NCI-H2081 treated with DMSO at 0.1 percent for 48 hours (cell line): ENCODE data around the gene SLC12A9.

Experiments
- DNase-seq: peaks from one replicate; lab custom pipeline; 2025; lab: John Stamatoyannopoulos, UW

SLC12A9 gene

GRCh38 chr7:100882785-100883526 lies 30.4 kb downstream of the SLC12A9 start:
- DNase-seq, result no peak

- DNase-seq, result no peak
Observed at GRCh38 chr7:100884736-100885439, 32.4 kb downstream of the SLC12A9 start.

- no peak for DNase-seq
Observed at GRCh38 chr7:100885440-100886141, 33.1 kb downstream of the SLC12A9 start.

DNA sequence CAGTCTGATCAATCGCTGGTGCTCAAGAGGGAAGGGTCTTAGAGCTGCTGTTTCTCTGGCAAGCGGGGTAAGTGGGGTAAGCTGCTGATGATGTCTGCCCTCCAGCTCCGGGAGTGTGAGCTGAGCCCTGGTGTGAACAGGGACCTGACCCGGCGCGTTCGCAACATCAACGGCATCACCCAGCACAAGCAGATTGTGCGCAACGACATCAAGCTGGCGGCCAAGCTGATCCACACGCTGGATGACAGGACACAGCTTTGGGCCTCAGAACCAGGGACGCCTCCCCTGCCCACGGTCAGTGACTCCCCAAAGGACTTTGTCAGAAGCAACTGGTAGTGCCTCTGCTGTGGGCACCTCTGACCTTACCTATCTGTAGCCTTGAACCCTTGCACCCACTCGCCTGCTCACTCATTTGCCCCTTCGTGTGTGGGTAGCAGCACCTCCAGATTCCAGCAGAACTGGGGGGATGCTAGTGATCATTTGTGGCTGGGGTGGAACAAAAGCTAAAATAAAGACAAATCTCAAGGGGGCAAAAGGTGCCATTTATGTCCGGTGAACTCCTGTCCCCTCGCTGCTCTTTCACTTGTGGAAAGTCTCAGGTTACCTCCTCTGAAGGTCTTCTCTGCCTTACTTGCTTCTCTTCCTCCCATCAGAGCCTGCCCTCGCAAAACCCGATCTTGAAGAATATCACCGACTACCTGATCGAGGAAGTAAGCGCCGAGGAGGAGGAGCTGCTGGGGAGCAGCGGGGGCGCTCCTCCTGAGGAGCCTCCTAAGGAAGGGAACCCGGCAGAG lies 33.8 kb downstream of the SLC12A9 start:
- no peak for DNase-seq

GRCh38 chr7:100886936-100887515 lies 34.5 kb downstream of the SLC12A9 start:
- no peak for DNase-seq

DNA sequence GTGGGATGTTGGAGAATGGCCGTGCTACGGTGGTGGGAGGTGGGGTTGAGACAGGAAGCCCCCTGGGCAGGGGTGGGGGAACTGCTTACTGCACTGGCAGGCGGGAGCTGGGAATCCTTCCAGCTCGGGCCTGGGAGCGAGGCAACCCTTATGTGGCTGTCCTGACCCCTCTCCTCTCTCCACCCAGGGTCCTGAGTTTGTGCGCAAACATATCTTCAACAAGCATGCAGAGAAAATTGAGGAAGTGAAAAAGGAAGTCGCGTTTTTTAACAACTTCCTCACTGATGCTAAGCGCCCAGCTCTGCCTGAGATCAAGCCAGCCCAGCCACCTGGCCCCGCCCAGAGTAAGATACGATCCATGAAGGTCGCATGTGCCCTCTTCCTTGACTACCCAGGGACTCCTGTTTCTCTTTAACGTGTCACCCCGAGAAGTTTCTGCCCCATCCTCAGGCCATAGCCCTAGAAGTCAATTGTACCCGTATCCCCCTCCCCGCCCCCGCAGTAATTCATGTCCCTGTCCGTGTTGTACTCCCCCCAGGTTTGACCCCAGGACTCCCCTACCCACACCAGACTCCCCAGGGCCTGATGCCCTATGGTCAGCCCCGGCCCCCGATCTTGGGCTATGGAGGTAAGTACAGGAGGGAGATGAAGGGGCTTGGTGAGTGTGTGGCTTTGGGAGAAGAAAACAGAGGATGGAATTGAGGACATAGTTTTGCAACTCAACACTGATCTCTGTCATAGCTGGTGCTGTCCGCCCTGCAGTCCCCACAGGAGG lies 35.2 kb downstream of the SLC12A9 start:
- DNase-seq, result no peak

- no peak for DNase-seq
Observed at GRCh38 chr7:100888291-100888987, 35.9 kb downstream of the SLC12A9 start.

GRCh38 chr7:100888988-100889750 lies 36.7 kb downstream of the SLC12A9 start, which contains the start of gene UFSP1:
TSS of gene UFSP1 (minus strand) at chr7:100889715. CDS start at chr7:100889271, 444 bp downstream.
- DNase-seq, result no peak

DNA sequence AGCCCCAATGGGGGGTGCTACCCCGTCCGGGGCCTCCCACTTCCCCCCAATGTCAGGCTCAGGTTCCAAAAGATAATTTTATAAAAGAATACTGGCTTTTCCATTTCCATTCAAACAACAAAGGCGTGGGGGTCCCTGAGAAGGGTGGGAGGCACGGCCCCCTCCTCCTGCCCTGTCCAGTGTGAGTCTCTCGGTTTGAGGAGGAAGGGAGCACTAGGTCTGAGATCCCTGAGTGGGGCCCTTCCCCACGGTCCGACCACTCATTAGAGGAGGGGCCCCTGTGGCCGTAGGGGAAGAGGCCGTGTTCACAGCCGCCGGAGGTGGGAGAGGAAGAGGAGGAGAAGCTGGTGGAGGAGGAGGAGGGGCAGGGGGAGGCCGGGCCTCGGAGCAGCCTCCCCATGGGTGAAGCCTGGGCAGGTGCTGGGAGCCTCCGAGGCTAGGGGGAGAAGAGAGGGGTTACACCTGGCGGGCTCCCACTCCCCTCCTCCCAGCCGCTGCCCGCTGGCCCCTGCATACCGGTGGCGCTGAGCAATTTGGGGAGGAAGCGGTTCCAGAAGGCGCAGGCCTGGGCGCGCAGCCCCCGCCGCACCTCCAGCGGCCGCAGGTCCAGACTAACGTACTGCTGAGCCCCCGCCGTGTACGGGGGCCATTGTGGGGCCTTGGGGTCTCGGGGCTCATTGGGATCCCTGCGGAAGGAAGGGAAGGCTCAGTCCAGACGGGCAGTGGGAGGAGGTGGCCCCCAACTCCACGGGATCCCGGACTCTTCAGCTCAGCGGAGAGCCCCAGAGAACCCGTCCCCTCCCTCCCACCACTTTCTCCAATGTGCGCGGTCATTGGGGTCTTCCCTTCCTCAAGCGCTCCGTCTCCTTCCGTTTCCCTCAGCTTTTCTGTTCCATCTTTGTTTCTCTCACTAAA lies 38.4 kb downstream of the SLC12A9 start:
- no peak for DNase-seq

- DNase-seq, result no peak
Observed at GRCh38 chr7:100891568-100892247, 39.2 kb downstream of the SLC12A9 start.

DNA sequence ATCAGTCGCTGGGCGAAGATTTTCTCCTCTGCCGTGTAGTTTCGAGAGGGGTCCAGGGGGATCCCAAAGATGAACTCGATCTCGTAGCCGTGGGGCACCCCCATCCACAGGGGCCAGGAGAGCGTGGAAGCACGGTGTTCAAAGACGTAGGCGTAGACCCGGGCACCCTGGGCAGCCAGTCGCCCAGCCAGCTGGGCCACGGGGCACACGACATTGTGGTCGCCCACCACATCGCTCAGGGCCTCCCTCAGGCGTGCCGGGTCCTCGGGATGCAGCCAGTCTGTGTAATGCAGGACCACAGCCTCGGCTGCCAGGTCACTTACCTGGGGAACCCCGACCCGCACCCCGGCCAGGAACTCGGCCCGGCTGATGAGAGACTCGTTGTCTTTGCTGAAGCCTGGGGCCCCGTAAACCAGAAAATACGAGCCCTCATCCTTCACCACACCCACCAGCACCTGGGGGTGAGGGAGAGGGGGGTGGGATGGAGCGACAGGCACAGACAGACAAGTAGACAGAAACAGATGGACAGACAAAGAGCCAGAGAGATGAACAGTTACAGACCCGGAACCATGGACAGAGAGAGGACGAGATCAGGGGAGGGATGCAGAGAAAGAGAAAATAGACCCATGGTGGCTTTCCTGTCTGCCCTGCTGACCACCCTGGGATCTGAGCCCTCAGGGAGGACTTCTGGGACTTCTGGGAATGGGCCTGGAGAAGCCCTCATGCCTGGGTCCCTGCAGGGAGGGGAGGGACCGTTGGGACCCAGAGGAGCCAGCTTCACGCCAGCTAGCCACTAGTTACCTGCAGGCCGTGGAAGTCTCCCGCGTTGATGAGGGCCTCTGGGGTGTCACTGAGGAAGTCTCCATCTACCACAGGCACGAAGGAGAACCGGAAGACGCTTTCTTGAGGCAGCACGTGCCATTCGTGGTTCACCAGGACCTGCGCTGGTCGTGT lies 40.1 kb downstream of the SLC12A9 start:
- DNase-seq, result no peak

GRCh38 chr7:100893318-100893895 lies 40.9 kb downstream of the SLC12A9 start:
- DNase-seq, result no peak

- DNase-seq, result no peak
Observed at GRCh38 chr7:100893910-100894721, 41.6 kb downstream of the SLC12A9 start.

GRCh38 chr7:100894860-100895700 lies 42.6 kb downstream of the SLC12A9 start:
- DNase-seq, result no peak

GRCh38 chr7:100895701-100895955 lies 43.1 kb downstream of the SLC12A9 start, which contains the start of gene ACHE:
TSS of gene ACHE (minus strand) at chr7:100895888. CDS start at chr7:100894232, 1,656 bp downstream.
- no peak for DNase-seq
